ENCODE data around the gene DUSP22.

The DUSP22 gene

GRCh38 chr6:332671-333070, 40.4 kb downstream of the DUSP22 start:
- H3F3A ChIP-seq (ENCODE audit: insufficient read depth, low read length), result peaks cover 43% of the 10 kb centered on the region
- TF ChIP-seq EZH2phosphoT487 (IDR thresholded peaks at IDR 0.05; ENCODE audit: low read length) (no peak), EZH2 (optimal IDR thresholded peaks at IDR 0.05; ENCODE audit: low read depth, low read length) (no peak)
- no peak overlapping the region for H2AFZ ChIP-seq (ENCODE audit: low read length)
- H3K27me3 ChIP-seq (replicated peaks; ENCODE audit: insufficient read depth, low read length), result no peaks in the 10 kb centered on the region
- peaks cover 87% of the 10 kb centered on the region for H3K79me2 ChIP-seq (ENCODE audit: low read length)
- no peak overlapping the region for H3K27ac ChIP-seq (ENCODE audit: low read length)
- H3K9me2 ChIP-seq (replicated peaks; ENCODE audit: insufficient read depth, low read length), result no peaks in the 10 kb centered on the region
- peaks cover 11% of the 10 kb centered on the region for H3K36me3 ChIP-seq (replicated peaks; ENCODE audit: insufficient read depth, low read length)
- H3K4me2 ChIP-seq (ENCODE audit: low read depth, low read length), result no peak overlapping the region
- no peak for DNase-seq
- no peaks in the 10 kb centered on the region for H4K20me1 ChIP-seq (ENCODE audit: insufficient read depth, low read length)
- H3K4me3 ChIP-seq (ENCODE audit: low read length), result no peak overlapping the region
- H3K9ac ChIP-seq (ENCODE audit: low read length), result no peak overlapping the region
- no peaks in the 10 kb centered on the region for H3K9me3 ChIP-seq (replicated peaks; ENCODE audit: insufficient read depth, low read length)
- peaks cover 69% of the 10 kb centered on the region for H3K4me1 ChIP-seq (ENCODE audit: low read length)

- Histone ChIP-seq H3K27me3 (replicated peaks; ENCODE audit: insufficient read depth, low read length) (no peaks in the 10 kb centered on the region), H2AFZ (ENCODE audit: low read length) (no peak overlapping the region), H4K20me1 (ENCODE audit: insufficient read depth, low read length) (no peaks in the 10 kb centered on the region), H3K79me2 (ENCODE audit: low read length) (peaks cover 94% of the 10 kb centered on the region), H3K27ac (ENCODE audit: low read length) (no peak overlapping the region), H3F3A (ENCODE audit: insufficient read depth, low read length) (peaks cover 34% of the 10 kb centered on the region), H3K4me2 (ENCODE audit: low read depth, low read length) (no peak overlapping the region), H3K4me1 (ENCODE audit: low read length) (peaks cover 69% of the 10 kb centered on the region), H3K9me3 (replicated peaks; ENCODE audit: insufficient read depth, low read length) (no peaks in the 10 kb centered on the region), H3K9me2 (replicated peaks; ENCODE audit: insufficient read depth, low read length) (no peaks in the 10 kb centered on the region), H3K9ac (ENCODE audit: low read length) (no peak overlapping the region), H3K4me3 (ENCODE audit: low read length) (no peak overlapping the region), H3K36me3 (replicated peaks; ENCODE audit: insufficient read depth, low read length) (peaks cover 11% of the 10 kb centered on the region)
- no peak for TF ChIP-seq CTCF (IDR thresholded peaks at IDR 0.05; ENCODE audit: low read length)
- DNase-seq, result no peak
These were observed 41.2 kb downstream of the DUSP22 start for GRCh38 chr6:333379-334002.

- H3K4me2 ChIP-seq (ENCODE audit: low read depth, low read length), result no peak overlapping the region
- H3K4me3 ChIP-seq (ENCODE audit: low read length), result no peak overlapping the region
- H4K20me1 ChIP-seq (ENCODE audit: insufficient read depth, low read length), result no peaks in the 10 kb centered on the region
- no peak overlapping the region for H3K9ac ChIP-seq (ENCODE audit: low read length)
- no peaks in the 10 kb centered on the region for H3K27me3 ChIP-seq (replicated peaks; ENCODE audit: insufficient read depth, low read length)
- H3K27ac ChIP-seq (ENCODE audit: low read length), result no peak overlapping the region
- DNase-seq, result no peak
- no peak for TF ChIP-seq EZH2phosphoT487 (IDR thresholded peaks at IDR 0.05; ENCODE audit: low read length)
- TF ChIP-seq EZH2 (optimal IDR thresholded peaks at IDR 0.05; ENCODE audit: low read depth, low read length), result no peak
- TF ChIP-seq CTCF (IDR thresholded peaks at IDR 0.05; ENCODE audit: low read length), result no peak
- H3K9me2 ChIP-seq (replicated peaks; ENCODE audit: insufficient read depth, low read length), result no peaks in the 10 kb centered on the region
- peaks cover 21% of the 10 kb centered on the region for H3F3A ChIP-seq (ENCODE audit: insufficient read depth, low read length)
- peaks cover 98% of the 10 kb centered on the region for H3K79me2 ChIP-seq (ENCODE audit: low read length)
- peaks cover 13% of the 10 kb centered on the region for H3K36me3 ChIP-seq (replicated peaks; ENCODE audit: insufficient read depth, low read length)
- no peak overlapping the region for H2AFZ ChIP-seq (ENCODE audit: low read length)
- no peaks in the 10 kb centered on the region for H3K9me3 ChIP-seq (replicated peaks; ENCODE audit: insufficient read depth, low read length)
- peaks cover 55% of the 10 kb centered on the region for H3K4me1 ChIP-seq (ENCODE audit: low read length)
These were observed 42.5 kb downstream of the DUSP22 start for GRCh38 chr6:334536-335510.
